Measurements from ENCODE around the gene CAPN1. TPM values are rescaled to one million over a fixed set of nuclear protein-coding genes. Genes with fewer than 3 reads are reported as not detected.

CAPN1 gene
- total and polyA plus RNA-seq, 9 of the 15 experiments (the other 6 are each of a cell fraction or from before 2014, with no cell fraction given): 3.5 to 199 (median 61.6) TPM

DNA sequence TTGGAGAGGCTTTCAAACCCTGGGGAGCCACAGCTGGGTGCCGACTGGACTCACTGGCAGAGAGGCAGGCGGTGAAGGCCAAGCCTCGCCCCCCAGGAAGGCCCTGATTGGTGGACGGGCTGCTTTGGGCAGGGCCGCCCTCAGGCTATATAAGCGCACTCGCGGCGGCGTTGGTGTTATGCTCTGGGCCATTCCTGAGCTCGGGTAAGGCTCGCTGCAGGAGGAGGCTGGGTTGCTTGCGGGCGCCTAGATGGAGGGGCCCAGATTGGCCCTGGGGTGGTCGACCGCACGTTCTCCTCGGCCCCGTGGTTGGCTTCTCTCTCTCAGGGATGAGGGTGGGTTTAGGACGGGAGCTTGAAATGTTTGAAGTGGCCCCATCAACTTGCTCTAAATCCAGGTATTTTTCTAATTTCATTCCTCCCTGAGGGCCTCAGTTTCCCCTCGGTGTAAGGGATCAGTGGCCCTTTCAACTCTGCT, 11.6 kb upstream of the CAPN1 start, which contains the start of gene SPDYC (continued):
- TF ChIP-seq MAFG (tag; conservative IDR thresholded peaks at IDR 0.05) (no peak), DDX20 (tag; IDR thresholded peaks at IDR 0.05; ENCODE audit: low read depth) (no peak), NFATC3 (IDR thresholded peaks at IDR 0.05) (peak; percentile 70; the same call in 1 of the 2 replicates), FIP1L1 (IDR thresholded peaks at IDR 0.05; ENCODE audit: low read depth, low read length, poor library complexity, severe bottlenecking) (peak; percentile 53), EWSR1 (IDR thresholded peaks at IDR 0.05; ENCODE audit: borderline replicate concordance, low read depth, partially characterized antibody) (no peak), SNIP1 (IDR thresholded peaks at IDR 0.05; ENCODE audit: low read depth) (no peak; the same call in 1 of the 2 replicates), ZNF444 (CRISPR knock-in tag; IDR thresholded peaks at IDR 0.05) (no peak), KLF13 (tag; IDR thresholded peaks at IDR 0.05; ENCODE audit: borderline replicate concordance, low read depth) (no peak), ZNF586 (CRISPR knock-in tag; conservative IDR thresholded peaks at IDR 0.05) (no peak), MECOM (CRISPR knock-in tag; IDR thresholded peaks at IDR 0.05) (no peak), HCFC1 (IDR thresholded peaks at IDR 0.05; ENCODE audit: low read depth, low read length) (peak; percentile 35; the same call in 1 of the 2 replicates), HNRNPK (IDR thresholded peaks at IDR 0.05; ENCODE audit: low read depth, low read length, poor library complexity, severe bottlenecking) (no peak), NELFE (IDR thresholded peaks at IDR 0.05; ENCODE audit: insufficient read depth, insufficient read length) (peak; percentile 52), RBM15 (IDR thresholded peaks at IDR 0.05; ENCODE audit: insufficient read depth, low read length) (no peak), ARNT (IDR thresholded peaks at IDR 0.05) (no peak), TAF7 (tag; IDR thresholded peaks at IDR 0.05) (peak; percentile 63; the same call in 1 of the 2 replicates), GTF2F1 (IDR thresholded peaks at IDR 0.05; ENCODE audit: low read depth, low read length) (peak; percentile 96)
- TF ChIP-seq, protein P1, sequence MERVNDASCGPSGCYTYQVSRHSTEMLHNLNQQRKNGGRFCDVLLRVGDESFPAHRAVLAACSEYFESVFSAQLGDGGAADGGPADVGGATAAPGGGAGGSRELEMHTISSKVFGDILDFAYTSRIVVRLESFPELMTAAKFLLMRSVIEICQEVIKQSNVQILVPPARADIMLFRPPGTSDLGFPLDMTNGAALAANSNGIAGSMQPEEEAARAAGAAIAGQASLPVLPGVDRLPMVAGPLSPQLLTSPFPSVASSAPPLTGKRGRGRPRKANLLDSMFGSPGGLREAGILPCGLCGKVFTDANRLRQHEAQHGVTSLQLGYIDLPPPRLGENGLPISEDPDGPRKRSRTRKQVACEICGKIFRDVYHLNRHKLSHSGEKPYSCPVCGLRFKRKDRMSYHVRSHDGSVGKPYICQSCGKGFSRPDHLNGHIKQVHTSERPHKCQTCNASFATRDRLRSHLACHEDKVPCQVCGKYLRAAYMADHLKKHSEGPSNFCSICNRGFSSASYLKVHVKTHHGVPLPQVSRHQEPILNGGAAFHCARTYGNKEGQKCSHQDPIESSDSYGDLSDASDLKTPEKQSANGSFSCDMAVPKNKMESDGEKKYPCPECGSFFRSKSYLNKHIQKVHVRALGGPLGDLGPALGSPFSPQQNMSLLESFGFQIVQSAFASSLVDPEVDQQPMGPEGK (CRISPR knock-in tag; IDR thresholded peaks at IDR 0.05; ENCODE audit: borderline replicate concordance): no peak
- TF ChIP-seq, protein P2, sequence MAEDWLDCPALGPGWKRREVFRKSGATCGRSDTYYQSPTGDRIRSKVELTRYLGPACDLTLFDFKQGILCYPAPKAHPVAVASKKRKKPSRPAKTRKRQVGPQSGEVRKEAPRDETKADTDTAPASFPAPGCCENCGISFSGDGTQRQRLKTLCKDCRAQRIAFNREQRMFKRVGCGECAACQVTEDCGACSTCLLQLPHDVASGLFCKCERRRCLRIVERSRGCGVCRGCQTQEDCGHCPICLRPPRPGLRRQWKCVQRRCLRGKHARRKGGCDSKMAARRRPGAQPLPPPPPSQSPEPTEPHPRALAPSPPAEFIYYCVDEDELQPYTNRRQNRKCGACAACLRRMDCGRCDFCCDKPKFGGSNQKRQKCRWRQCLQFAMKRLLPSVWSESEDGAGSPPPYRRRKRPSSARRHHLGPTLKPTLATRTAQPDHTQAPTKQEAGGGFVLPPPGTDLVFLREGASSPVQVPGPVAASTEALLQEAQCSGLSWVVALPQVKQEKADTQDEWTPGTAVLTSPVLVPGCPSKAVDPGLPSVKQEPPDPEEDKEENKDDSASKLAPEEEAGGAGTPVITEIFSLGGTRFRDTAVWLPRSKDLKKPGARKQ (CRISPR knock-in tag; IDR thresholded peaks at IDR 0.05): no peak
- TF ChIP-seq, protein P3, sequence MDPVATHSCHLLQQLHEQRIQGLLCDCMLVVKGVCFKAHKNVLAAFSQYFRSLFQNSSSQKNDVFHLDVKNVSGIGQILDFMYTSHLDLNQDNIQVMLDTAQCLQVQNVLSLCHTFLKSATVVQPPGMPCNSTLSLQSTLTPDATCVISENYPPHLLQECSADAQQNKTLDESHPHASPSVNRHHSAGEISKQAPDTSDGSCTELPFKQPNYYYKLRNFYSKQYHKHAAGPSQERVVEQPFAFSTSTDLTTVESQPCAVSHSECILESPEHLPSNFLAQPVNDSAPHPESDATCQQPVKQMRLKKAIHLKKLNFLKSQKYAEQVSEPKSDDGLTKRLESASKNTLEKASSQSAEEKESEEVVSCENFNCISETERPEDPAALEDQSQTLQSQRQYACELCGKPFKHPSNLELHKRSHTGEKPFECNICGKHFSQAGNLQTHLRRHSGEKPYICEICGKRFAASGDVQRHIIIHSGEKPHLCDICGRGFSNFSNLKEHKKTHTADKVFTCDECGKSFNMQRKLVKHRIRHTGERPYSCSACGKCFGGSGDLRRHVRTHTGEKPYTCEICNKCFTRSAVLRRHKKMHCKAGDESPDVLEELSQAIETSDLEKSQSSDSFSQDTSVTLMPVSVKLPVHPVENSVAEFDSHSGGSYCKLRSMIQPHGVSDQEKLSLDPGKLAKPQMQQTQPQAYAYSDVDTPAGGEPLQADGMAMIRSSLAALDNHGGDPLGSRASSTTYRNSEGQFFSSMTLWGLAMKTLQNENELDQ (CRISPR knock-in tag; IDR thresholded peaks at IDR 0.05; ENCODE audit: borderline replicate concordance): no peak

All from K562 (cell line).